Measurements from ENCODE around the gene DOK4.

GRCh38 chr16:57510016-57510871, 24.0 kb upstream of the DOK4 start:
- TF ChIP-seq CTCF (IDR thresholded peaks at IDR 0.05; ENCODE audit: low read depth, low read length) (no peak), MAX (IDR thresholded peaks at IDR 0.05; ENCODE audit: low read depth, low read length) (no peak), POLR2A (IDR thresholded peaks at IDR 0.05; ENCODE audit: extremely low read depth, insufficient read length) (no peak), MYC (IDR thresholded peaks at IDR 0.05; ENCODE audit: low read depth, low read length) (no peak)

All from NB4 (cell line).